ENCODE data around the gene VAT1. TPM values are rescaled to one million over a fixed set of nuclear protein-coding genes. Genes with fewer than 3 reads are reported as not detected.
"Not testable (repeated sequence)": the region's sequence is repeated elsewhere in the genome, so short reads cannot be mapped to it uniquely, and the experiment has no call there.

The VAT1 gene
- total RNA-seq, 2 donors from 2014 or later: 51.4 to 99.8 TPM

DNA sequence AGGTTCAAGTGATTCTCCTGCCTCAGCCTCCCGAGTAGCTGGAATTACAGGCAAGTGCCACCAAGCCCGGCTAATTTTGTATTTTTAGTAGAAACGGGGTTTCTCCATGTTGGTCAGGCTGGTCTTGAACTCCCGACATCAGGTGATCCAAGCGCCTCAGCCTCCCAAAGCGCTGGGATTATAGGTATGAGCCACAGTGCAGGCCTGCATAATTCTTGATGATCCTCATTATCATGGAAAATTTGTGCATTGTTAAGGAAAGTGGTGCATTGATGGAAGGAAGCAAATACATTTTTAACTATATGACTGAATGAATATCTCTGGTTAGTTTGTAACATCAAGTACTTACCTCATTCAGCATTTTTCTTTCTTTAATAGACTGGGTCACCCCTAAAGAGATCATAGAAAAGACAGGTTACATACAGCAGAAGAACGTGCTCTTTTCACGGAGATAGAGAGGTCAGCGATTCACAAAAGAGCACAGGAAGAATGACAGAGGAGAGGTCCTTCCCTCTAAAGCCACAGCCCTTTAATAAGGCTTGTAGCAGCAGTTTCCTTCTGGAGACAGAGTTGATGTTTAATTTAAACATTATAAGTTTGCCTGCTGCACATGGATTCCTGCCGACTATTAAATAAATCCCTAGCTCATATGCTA lies 40.9 kb upstream of the VAT1 start:
- Histone ChIP-seq H3K4me3 (no peak overlapping the region), H3K27me3 (no peaks in the 10 kb centered on the region), H3K9me3 (no peaks in the 10 kb centered on the region), H3K36me3 (no peaks in the 10 kb centered on the region), H3K4me1 (no peaks in the 10 kb centered on the region), H3K27ac (no peak overlapping the region)
- no peak for TF ChIP-seq CTCF (IDR thresholded peaks at IDR 0.05)
- no peak for DNase-seq (ENCODE audit: low spot score)

GRCh38 chr17:43056051-43056450 lies 33.9 kb upstream of the VAT1 start:
- Histone ChIP-seq H3K27ac (no peak overlapping the region), H3K4me3 (no peak overlapping the region), H3K36me3 (no peaks in the 10 kb centered on the region), H3K27me3 (no peaks in the 10 kb centered on the region), H3K4me1 (no peaks in the 10 kb centered on the region), H3K9me3 (no peaks in the 10 kb centered on the region)
- no peak for DNase-seq (ENCODE audit: low spot score)
- no peak for TF ChIP-seq CTCF (IDR thresholded peaks at IDR 0.05)

DNA sequence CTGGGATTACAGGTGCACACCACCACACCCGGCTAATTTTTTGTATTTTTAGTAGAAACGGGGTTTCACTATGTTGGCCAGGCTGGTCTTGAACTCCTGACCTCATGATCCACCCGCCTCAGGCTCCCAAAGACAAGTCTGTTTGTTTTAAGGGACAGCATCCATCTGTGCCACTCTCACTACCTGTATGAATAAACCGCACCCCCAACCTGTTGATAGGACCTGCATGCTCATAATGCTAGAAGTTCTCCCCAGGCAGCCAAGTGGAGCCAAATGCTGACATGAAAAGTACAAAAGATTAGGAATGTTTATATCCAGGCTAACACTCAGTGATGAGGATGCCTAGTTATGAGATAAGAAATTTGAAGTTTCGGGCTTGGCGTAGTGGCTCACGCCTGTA lies 30.8 kb upstream of the VAT1 start:
- H3K4me3 ChIP-seq; DNase-seq (ENCODE audit: low spot score); H3K9me3 ChIP-seq; H3K4me1 ChIP-seq; H3K36me3 ChIP-seq; H3K27ac ChIP-seq; H3K27me3 ChIP-seq: not testable (repeated sequence)

- no peaks in the 10 kb centered on the region for H3K9me3 ChIP-seq
- H3K27me3 ChIP-seq: no peaks in the 10 kb centered on the region
- no peak overlapping the region for H3K4me3 ChIP-seq
- H3K36me3 ChIP-seq: no peaks in the 10 kb centered on the region
- TF ChIP-seq CTCF (IDR thresholded peaks at IDR 0.05): no peak
- H3K4me1 ChIP-seq: no peaks in the 10 kb centered on the region
- DNase-seq (ENCODE audit: low spot score): no peak
- H3K27ac ChIP-seq: no peak overlapping the region
Measured at GRCh38 chr17:43051969-43052368, 29.8 kb upstream of the VAT1 start.

DNA sequence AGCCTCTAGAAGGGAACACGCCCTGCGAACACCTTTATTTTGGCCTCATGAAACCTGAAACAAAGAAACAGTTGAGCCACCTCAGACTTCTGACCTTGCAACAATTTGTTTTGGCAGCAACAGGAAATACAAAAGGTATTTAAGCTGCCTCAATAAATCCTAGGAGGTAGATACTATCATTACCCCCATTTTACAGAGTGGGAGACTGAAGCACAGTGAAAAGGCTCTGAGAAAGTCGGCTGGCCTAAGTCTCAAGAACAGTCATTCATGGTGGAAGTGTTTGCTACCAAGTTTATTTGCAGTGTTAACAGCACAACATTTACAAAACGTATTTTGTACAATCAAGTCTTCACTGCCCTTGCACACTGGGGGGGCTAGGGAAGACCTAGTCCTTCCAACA lies 21.8 kb upstream of the VAT1 start:
- Histone ChIP-seq H3K9me3 (no peaks in the 10 kb centered on the region), H3K4me1 (no peaks in the 10 kb centered on the region), H3K4me3 (no peak overlapping the region), H3K27ac (no peak overlapping the region), H3K27me3 (no peaks in the 10 kb centered on the region), H3K36me3 (no peaks in the 10 kb centered on the region)
- no peak for DNase-seq (ENCODE audit: low spot score)
- TF ChIP-seq CTCF (IDR thresholded peaks at IDR 0.05): no peak

- Histone ChIP-seq H3K4me1 (no peaks in the 10 kb centered on the region), H3K4me3 (no peak overlapping the region), H3K27ac (no peak overlapping the region), H3K36me3 (no peaks in the 10 kb centered on the region), H3K27me3 (no peaks in the 10 kb centered on the region), H3K9me3 (no peaks in the 10 kb centered on the region)
- no peak for TF ChIP-seq CTCF (IDR thresholded peaks at IDR 0.05)
- no peak for DNase-seq (ENCODE audit: low spot score)
Measured at GRCh38 chr17:43043307-43043706, 21.1 kb upstream of the VAT1 start.
